Measurements from ENCODE around the gene KRTAP12-1.
"Not testable (repeated sequence)": the region's sequence is repeated elsewhere in the genome, so short reads cannot be mapped to it uniquely, and the experiment has no call there.

KRTAP12-1 gene

DNA sequence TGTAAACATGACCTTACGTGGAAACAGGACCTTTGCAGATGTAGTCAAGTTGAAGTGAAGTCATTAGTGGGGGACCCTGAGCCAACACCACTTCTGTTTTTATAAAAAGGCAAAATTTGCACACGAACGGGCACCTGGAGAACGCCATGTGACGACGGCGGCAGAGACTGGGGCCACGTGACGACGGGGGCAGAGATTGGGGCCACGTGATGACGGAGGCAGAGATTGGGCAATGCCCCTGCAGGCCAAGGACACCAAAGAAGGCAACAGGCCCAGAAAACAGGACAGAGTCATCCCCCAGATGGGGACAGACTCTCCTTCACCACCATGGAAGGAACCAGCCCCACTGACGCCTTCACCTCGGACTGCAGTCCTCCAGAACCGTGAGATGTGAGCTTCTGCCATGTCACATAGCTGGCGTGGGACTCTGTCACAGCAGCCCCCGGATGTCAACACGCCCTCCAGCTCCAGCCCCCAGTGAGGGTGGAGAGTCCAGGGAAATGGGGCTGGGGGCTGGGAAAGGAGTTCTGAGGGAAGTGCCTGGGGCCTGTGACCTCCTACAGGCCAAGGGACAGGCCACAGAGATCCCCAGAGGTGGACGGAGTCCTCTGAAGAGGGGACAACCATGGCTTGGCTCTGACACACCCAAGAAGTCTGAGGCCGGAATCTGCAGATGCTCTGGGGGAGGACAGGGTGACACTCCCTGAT, 31.5 kb downstream of the KRTAP12-1 start:
- no peaks in the 10 kb centered on the region for H3K36me3 ChIP-seq
- DNase-seq, result no peak
- no peaks in the 10 kb centered on the region for H3K4me1 ChIP-seq
- no peaks in the 10 kb centered on the region for H3K9me3 ChIP-seq
- no peak overlapping the region for H3K4me3 ChIP-seq (ENCODE audit: low read depth, low read length)
- H3K27me3 ChIP-seq, result peaks cover 14% of the 10 kb centered on the region
- TF ChIP-seq, protein P1, sequence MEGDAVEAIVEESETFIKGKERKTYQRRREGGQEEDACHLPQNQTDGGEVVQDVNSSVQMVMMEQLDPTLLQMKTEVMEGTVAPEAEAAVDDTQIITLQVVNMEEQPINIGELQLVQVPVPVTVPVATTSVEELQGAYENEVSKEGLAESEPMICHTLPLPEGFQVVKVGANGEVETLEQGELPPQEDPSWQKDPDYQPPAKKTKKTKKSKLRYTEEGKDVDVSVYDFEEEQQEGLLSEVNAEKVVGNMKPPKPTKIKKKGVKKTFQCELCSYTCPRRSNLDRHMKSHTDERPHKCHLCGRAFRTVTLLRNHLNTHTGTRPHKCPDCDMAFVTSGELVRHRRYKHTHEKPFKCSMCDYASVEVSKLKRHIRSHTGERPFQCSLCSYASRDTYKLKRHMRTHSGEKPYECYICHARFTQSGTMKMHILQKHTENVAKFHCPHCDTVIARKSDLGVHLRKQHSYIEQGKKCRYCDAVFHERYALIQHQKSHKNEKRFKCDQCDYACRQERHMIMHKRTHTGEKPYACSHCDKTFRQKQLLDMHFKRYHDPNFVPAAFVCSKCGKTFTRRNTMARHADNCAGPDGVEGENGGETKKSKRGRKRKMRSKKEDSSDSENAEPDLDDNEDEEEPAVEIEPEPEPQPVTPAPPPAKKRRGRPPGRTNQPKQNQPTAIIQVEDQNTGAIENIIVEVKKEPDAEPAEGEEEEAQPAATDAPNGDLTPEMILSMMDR (IDR thresholded peaks at IDR 0.05; ENCODE audit: low read depth, low read length), result no peak

DNA sequence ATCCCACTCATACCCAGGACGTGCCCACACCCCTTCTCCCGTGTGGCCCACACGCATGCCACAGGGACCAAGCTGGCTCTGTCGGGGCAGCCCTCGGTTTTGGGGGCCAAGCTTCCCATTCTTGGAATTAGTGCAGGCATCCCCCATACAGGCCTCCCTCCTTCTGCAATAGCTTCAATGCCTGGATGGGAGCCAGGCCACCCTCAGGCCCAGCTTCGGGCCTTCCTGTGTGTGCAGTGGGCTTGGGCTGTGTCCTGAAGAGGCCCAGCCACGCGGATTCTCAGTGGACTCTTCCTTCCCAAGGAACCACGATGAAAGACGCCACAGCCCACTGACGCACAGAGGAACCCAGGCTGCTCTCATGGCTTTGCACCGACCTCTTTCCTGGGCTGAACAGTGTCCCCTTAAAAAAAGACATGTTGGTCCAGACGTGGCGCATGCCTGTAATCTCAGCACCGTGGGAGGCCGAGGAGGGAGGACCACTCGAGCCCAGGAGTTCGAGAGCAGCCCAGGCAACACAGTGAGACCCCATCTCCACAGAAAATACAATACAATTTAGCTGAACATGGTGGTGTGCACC, 32.4 kb downstream of the KRTAP12-1 start:
- TF ChIP-seq, protein P1 (IDR thresholded peaks at IDR 0.05; ENCODE audit: low read depth, low read length), result no peak

DNA sequence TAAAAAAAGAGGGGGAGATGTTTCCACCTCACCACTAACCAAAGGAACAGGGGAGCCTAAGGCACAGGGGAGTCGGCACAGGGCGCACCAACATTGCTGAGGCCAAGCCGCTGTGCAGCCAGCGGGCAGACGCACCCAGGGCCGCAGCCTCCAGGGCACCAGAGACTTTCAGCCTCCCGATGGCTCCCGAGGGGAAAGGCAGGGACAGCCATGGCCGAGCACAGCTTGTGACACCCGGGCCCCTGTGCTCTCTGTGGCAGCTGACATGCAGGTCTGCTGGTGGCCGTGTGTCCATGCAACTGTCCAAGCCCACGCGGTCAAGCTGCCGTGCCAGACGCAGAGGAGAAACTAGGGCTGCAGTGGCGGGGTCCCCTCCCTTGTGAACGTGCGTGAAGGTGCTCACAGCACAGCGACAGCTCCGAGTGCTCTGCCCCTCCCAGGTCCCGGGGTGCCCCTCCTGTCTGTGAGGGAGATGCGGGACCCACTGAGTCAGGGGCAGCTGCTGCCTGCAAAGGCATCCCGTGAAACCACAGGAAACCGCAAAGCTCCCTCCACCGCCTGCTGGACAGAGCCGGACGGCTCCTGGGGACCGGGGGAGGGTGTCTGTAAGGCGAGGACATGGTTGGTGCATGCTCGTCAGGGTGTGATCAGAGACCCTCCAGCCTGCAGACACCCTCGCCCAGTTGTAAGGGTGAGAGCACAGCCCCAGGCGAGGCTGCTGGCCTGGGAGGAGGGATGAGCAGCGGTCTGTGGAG, 33.2 kb downstream of the KRTAP12-1 start:
- TF ChIP-seq, protein P1 (IDR thresholded peaks at IDR 0.05; ENCODE audit: low read depth, low read length), result no peak
- H3K4me3 ChIP-seq (ENCODE audit: low read depth, low read length), result no peak overlapping the region
- H3K9me3 ChIP-seq, result no peaks in the 10 kb centered on the region
- H3K36me3 ChIP-seq, result no peaks in the 10 kb centered on the region
- H3K4me1 ChIP-seq, result no peaks in the 10 kb centered on the region
- no peak for DNase-seq
- peaks cover 14% of the 10 kb centered on the region for H3K27me3 ChIP-seq

More for the DNA sequence above, 32.4 kb downstream of the KRTAP12-1 start:
- H3K27me3 ChIP-seq, result peaks cover 14% of the 10 kb centered on the region
- H3K36me3 ChIP-seq, result no peaks in the 10 kb centered on the region
- H3K4me3 ChIP-seq (ENCODE audit: low read depth, low read length), result no peak overlapping the region
- H3K4me1 ChIP-seq, result no peaks in the 10 kb centered on the region
- no peaks in the 10 kb centered on the region for H3K9me3 ChIP-seq
- DNase-seq, result no peak

DNA sequence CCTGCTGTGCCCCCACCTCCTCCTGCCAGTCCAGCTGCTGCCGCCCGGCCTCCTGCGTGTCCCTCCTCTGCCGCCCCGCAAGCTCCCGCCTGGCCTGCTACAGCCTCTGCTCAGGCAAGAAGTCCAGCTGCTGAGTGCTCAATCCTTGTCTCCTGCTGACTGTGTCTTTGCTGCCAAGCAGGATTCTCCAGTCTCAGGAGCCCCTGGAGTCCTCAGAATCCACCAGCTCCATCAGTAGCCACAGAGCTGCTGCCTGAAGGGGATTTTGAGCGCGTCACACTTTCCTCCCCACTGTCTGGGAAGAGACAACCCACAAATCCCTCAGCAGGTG, 34.8 kb downstream of the KRTAP12-1 start:
- H3K9me3 ChIP-seq, result no peaks in the 10 kb centered on the region
- DNase-seq, result no peak
- no peaks in the 10 kb centered on the region for H3K4me1 ChIP-seq
- TF ChIP-seq, protein P1 (IDR thresholded peaks at IDR 0.05; ENCODE audit: low read depth, low read length), result no peak
- H3K36me3 ChIP-seq, result no peaks in the 10 kb centered on the region
- peaks cover 14% of the 10 kb centered on the region for H3K27me3 ChIP-seq
- H3K4me3 ChIP-seq (ENCODE audit: low read depth, low read length), result no peak overlapping the region

DNA sequence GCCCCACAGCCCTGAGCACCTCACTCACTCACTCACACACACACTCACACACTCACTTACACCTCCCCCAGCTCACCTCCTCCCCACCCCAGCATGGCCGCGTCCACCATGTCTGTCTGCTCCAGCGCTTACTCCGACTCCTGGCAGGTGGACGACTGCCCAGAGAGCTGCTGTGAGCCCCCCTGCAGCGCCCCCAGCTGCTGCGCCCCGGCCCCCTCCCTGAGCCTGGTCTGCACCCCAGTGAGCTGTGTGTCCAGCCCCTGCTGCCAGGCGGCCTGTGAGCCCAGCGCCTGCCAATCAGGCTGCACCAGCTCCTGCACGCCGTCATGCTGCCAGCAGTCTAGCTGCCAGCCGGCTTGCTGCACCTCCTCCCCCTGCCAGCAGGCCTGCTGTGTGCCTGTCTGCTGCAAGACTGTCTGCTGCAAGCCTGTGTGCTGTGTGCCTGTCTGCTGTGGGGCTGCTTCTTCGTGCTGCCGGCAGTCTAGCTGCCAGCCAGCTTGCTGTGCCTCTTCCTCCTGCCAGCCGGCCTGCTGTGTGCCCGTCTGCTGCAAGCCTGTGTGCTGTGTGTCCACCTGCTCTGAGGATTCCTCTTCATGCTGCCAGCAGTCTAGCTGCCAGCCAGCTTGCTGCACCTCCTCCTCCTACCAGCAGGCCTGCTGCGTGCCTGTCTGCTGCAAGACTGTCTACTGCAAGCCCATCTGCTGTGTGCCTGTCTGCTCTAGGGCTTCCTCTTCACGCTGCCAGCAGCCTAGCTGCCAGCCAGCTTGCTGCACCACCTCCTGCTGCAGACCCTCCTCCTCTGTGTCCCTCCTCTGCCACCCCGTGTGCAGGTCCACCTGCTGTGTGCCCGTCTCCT, 35.4 kb downstream of the KRTAP12-1 start, which contains the start of gene KRTAP10-11:
TSS of gene KRTAP10-11 (plus strand) at position 49 of the 856 bp plus-strand sequence. CDS start at position 94, 45 bp downstream.
- not testable (repeated sequence) for H3K4me1 ChIP-seq; DNase-seq; H3K9me3 ChIP-seq; H3K36me3 ChIP-seq; H3K4me3 ChIP-seq (ENCODE audit: low read depth, low read length)
- peaks cover 14% of the 10 kb centered on the region for H3K27me3 ChIP-seq

DNA sequence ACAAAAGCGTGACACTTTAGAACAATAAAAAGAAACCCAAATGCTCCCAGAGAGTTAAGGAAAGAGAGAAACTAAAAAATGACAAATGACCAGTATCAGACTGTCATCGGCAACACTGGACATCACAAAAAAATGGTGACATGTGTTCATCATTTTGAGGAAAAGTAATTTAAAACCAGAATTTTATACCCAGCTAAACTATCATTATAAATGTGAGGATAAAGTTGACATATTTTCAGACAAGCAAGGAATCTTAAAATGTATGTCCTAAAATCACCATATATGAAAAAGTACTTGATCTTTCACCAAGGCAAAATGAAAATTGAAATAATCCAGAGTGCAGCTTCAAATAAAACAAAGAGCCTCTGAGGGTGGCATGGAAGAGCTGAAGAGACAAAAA, 37.1 kb downstream of the KRTAP12-1 start:
- no peaks in the 10 kb centered on the region for H3K4me1 ChIP-seq
- peaks cover 14% of the 10 kb centered on the region for H3K27me3 ChIP-seq

More for the DNA sequence above, 37.1 kb downstream of the KRTAP12-1 start:
- TF ChIP-seq, protein P1 (IDR thresholded peaks at IDR 0.05; ENCODE audit: low read depth, low read length), result no peak
- Histone ChIP-seq H3K36me3 (no peaks in the 10 kb centered on the region), H3K9me3 (peaks cover 3% of the 10 kb centered on the region; the same call in 1 of the 2 replicates), H3K4me3 (ENCODE audit: low read depth, low read length) (no peak overlapping the region)
- no peak for DNase-seq

Data from BE2C (cell line).